Sigmoid colon (tissue), 4 donors: ENCODE results near the gene DOK5.

Experiments
- POLR2A ChIP-seq, 2 donors: fragments of 450-650 bp; IDR thresholded peaks; one replicate each; pipeline ENCODE4 v1.6.1; 2016; ENCODE audit warnings: antibody characterized with exemption in 2 of 2, mild to moderate bottlenecking in 2 of 2, moderate library complexity in 2 of 2
- POLR2AphosphoS5 ChIP-seq, 4 donors: sonication (generic); formaldehyde crosslinking; IDR thresholded peaks; one replicate each; pipeline ENCODE4 v1.6.1; 2017; ENCODE audit warnings: antibody characterized with exemption in 4 of 4
- TF ChIP-seq, protein P1 (sequence below), 4 experiments: fragments of 450-650 bp in 3 of 4; fragments of 200-600 bp in 1 of 4; IDR thresholded peaks; one replicate each; pipeline ENCODE4 v1.5.1; 2016 to 2019; ENCODE audit warnings: antibody characterized with exemption in 4 of 4, mild to moderate bottlenecking in 3 of 4, moderate library complexity in 2 of 4

- TF ChIP-seq, protein P1, sequence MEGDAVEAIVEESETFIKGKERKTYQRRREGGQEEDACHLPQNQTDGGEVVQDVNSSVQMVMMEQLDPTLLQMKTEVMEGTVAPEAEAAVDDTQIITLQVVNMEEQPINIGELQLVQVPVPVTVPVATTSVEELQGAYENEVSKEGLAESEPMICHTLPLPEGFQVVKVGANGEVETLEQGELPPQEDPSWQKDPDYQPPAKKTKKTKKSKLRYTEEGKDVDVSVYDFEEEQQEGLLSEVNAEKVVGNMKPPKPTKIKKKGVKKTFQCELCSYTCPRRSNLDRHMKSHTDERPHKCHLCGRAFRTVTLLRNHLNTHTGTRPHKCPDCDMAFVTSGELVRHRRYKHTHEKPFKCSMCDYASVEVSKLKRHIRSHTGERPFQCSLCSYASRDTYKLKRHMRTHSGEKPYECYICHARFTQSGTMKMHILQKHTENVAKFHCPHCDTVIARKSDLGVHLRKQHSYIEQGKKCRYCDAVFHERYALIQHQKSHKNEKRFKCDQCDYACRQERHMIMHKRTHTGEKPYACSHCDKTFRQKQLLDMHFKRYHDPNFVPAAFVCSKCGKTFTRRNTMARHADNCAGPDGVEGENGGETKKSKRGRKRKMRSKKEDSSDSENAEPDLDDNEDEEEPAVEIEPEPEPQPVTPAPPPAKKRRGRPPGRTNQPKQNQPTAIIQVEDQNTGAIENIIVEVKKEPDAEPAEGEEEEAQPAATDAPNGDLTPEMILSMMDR (IDR thresholded peaks at IDR 0.05) = no peak
- TF ChIP-seq POLR2A (IDR thresholded peaks at IDR 0.05) (no peak), POLR2AphosphoS5 (IDR thresholded peaks at IDR 0.05) (no peak)
Observed at GRCh38 chr20:54694516-54694915, 219.1 kb downstream of the DOK5 start.
